Bronchial epithelial cell (primary cell): ENCODE data around the gene NEURL4. TPM values are rescaled to one million over a fixed set of nuclear protein-coding genes. Genes with fewer than 3 reads are reported as not detected.

Source experiments
- DNase-seq: peaks from one replicate; pipeline ENCODE4 v3.0.0-alpha.2; 2010; ENCODE audit warnings: low read depth
- FAIRE-seq: peaks from 2 replicates; lab custom pipeline; 2011; peaks lifted over from hg19 to GRCh38; lab: Jason Lieb, UNC
- H3K27me3 ChIP-seq: 2 replicates; pipeline ENCODE4 v1.5.1; 2011; ENCODE audit warnings: low read length; ENCODE audit not compliant: control insufficient read depth, insufficient read depth
- H3K36me3 ChIP-seq: 2 replicates; pipeline ENCODE4 v1.5.1; 2011; ENCODE audit warnings: low read length; ENCODE audit not compliant: control insufficient read depth, insufficient read depth
- H3K4me3 ChIP-seq: 2 replicates; pipeline ENCODE4 v1.5.1; 2011; ENCODE audit warnings: mild to moderate bottlenecking, low read depth, low read length, control low read depth
- CTCF ChIP-seq: IDR thresholded peaks from 2 replicates; pipeline ENCODE4 v1.5.1; 2011; ENCODE audit warnings: mild to moderate bottlenecking, moderate library complexity, low read length, control low read depth, inconsistent platforms; ENCODE audit not compliant: insufficient read depth, severe bottlenecking
- total RNA-seq: library from RNA; depleted of rRNA; stranded (reverse); fragments of >200 nt; gene quantifications from 2 replicates; pipeline ENCODE4 v1.2.1, GENCODE V29; 2014

The NEURL4 gene
- total RNA-seq, 1 donor from 2014 or later, result 14.7 TPM

- Histone ChIP-seq H3K27me3 (peaks cover 3% of the 10 kb centered on the region), H3K4me3 (peak overlapping the region; percentile 34), H3K36me3 (no peaks in the 10 kb centered on the region)
- no peak for DNase-seq
- TF ChIP-seq CTCF, result peak; percentile 11
- FAIRE-seq, result no peak
Measured at GRCh38 chr17:7295230-7296180, 33.6 kb downstream of the NEURL4 start.

- FAIRE-seq (no peak), DNase-seq (no peak)
- TF ChIP-seq CTCF, result no peak
- peak within 1 kb of the TSS; percentile 34 for H3K4me3 ChIP-seq
- H3K27me3 ChIP-seq, result peaks cover 3% of the 10 kb centered on the region
- H3K36me3 ChIP-seq, result no peaks in the 10 kb centered on the region
Measured at GRCh38 chr17:7294614-7295153, 34.5 kb downstream of the NEURL4 start, which contains the start of gene YBX2. Gene YBX2 (minus strand): TSS chr17:7294639. CDS start chr17:7294500, 139 bp downstream.

GRCh38 chr17:7293816-7294613, 35.1 kb downstream of the NEURL4 start:
- no peak for FAIRE-seq
- peaks cover 3% of the 10 kb centered on the region for H3K27me3 ChIP-seq
- no peak for TF ChIP-seq CTCF
- H3K4me3 ChIP-seq, result peak overlapping the region; percentile 34
- H3K36me3 ChIP-seq, result no peaks in the 10 kb centered on the region
- DNase-seq, result no peak

- DNase-seq (no peak), FAIRE-seq (peak; percentile 64)
- H3K36me3 ChIP-seq, result no peaks in the 10 kb centered on the region
- H3K4me3 ChIP-seq, result no peak overlapping the region
- H3K27me3 ChIP-seq, result peaks cover 3% of the 10 kb centered on the region
- TF ChIP-seq CTCF, result no peak
Measured at GRCh38 chr17:7293159-7293558, 36.0 kb downstream of the NEURL4 start.

GRCh38 chr17:7292729-7293128, 36.4 kb downstream of the NEURL4 start:
- Histone ChIP-seq H3K36me3 (no peaks in the 10 kb centered on the region), H3K27me3 (peaks cover 3% of the 10 kb centered on the region), H3K4me3 (no peak overlapping the region)
- FAIRE-seq (no peak), DNase-seq (no peak)
- TF ChIP-seq CTCF, result no peak
